HUDEP-2 (cell line): ENCODE measurements around the gene WDR33.

Experiments
- DNase-seq, 76 experiments: peaks; one replicate each; lab custom pipeline; 2025; ENCODE audit not compliant: unreplicated experiment in 76 of 76; lab: John Stamatoyannopoulos, UW

Gene WDR33

DNA sequence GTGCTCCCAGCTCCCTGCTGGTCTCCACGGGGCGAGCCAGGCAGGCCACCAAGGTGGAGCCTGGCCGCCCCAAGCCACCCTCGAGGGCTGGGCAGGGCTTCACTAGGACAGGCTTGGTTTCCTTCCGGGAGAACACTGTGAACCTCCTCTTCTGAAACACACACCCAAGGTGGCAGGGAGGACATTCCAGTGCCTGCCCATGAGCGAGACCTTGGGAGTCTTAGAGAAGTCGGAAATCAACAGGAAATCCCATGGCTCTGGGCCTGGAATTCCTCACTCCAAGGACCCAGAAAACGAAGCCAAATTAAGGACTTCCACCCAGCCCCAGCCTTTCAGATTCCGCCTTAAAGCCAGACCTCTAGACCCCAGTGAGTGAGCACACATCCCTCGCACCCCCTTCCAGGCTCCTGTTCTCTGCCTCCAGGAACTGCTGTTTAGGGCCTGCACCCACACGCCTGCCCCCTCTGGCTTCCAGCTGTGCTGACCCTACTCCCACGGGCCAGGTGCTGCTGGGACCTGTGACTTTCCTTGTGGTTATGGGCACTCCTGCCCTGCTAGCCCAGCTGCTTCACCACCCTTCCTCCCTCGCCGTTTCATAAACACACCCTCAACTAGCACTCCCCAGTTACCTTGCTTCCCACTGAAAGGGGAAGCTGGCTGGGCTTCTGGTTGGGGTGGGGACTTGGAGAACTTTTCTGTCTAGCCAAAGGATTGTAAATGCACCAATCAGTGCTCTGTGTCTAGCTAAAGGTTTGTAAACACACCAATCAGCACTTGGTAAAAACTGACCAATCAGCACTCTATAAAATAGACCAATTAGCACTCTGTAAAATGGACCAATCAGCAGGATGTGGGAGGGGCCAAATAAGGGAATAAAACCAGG lies 151.3 kb downstream of the WDR33 start:
- no peak for DNase-seq

DNA sequence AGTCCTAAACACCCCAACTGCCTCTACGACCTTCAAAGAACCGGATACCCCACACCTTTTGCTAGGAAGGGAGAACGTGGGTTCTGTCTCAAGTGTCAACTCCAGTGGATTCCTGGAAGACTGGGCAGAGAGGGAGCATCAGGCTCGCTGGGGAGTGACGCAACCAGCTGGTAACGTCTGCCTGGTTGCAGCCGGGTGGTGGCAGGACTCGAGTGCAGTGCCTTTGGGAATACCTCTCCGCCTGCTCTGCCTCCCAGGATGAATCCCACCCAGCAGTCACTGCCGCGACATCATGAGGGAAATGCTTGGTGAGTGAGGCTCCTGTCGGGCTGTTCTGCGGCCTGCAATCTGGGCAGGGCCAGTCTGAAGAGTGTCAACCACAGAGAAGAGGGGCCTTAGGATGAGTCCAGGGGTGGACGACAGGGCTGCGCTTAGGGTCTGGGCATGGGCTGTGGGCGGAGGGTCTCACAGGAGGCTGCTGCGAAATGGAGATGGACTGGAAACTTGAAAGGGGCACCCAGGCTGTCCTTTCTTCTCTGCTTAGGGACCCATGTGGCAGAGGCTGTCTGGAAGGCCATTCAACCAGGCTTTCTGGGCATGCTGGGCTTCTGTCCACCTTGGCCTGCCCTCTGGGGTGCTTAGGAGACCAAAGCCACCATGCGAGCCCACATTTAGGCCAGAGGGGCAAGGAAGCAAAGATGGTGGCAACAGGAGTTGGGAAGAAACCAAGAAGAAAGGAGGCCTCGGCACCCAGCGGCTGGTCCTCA lies 152.1 kb downstream of the WDR33 start:
- no peak for DNase-seq

DNA sequence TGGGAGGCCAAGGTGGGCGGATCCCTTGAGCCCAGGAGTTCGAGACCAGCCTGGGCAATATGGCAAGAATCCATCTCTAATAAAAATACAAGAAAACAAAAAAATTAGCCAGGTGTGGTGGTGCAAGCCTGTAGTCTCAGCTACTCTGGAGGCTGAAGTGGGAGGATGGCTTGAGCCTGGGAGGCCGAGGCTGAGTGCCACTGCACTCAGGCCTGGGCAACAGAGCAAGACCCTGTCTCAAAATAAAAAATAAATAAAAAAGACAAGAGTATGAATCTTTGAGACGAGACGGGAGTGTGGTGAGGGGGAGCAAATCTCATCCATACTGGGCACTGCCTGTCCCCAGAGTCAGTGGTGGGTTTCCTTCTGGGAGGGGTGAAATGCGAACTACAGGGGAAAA lies 152.8 kb downstream of the WDR33 start:
- DNase-seq = no peak

DNA sequence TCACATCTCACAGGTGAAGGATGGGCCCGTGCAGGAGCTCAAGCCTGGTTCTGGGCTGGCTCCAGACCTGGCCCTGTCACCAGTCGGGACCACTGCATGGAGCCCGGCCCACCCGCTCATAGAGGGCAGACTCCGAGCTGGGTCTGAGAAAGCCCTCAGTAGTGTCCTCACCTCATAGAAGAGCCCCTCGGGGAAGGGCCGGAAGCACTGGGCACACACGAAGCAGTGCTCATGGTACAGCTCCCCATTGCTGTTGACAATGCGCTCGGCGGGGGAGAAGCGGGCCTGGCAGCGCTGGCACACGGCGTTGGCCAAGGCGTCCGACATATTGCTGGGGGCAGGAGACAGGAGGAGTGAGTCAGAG lies 153.8 kb downstream of the WDR33 start:
- no peak for DNase-seq

DNA sequence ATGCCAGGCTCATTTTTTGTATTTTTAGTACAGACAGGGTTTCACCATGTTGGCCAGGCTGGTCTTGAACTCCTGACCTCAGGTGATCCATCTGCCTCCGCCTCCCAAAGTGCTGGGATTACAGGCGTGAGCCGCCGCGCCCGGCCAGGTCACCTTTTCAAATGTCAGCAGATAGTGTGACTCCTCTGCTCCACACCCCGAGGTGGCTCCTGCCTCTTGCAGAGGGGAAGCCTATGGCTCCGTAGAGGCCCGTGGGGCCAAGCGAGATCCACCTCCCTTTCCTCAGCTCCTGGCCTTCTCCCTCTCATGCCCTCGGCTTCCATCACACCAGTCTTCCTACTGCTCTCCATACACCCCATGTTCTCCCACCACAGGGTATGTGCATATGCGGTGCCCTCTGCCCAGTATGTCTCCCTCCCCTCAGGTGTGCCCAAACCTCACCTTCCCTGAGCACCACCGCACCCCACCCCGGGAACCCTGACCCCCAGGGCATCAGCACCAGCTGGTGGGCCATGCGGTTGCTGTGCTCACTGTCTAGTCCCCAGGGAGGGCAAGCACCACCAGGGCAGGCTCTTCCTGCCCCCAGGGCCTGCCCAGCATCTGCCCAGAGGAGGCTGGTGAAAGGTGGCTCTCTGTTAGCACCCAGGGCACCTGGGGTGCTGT lies 154.3 kb downstream of the WDR33 start:
- no peak for DNase-seq

DNA sequence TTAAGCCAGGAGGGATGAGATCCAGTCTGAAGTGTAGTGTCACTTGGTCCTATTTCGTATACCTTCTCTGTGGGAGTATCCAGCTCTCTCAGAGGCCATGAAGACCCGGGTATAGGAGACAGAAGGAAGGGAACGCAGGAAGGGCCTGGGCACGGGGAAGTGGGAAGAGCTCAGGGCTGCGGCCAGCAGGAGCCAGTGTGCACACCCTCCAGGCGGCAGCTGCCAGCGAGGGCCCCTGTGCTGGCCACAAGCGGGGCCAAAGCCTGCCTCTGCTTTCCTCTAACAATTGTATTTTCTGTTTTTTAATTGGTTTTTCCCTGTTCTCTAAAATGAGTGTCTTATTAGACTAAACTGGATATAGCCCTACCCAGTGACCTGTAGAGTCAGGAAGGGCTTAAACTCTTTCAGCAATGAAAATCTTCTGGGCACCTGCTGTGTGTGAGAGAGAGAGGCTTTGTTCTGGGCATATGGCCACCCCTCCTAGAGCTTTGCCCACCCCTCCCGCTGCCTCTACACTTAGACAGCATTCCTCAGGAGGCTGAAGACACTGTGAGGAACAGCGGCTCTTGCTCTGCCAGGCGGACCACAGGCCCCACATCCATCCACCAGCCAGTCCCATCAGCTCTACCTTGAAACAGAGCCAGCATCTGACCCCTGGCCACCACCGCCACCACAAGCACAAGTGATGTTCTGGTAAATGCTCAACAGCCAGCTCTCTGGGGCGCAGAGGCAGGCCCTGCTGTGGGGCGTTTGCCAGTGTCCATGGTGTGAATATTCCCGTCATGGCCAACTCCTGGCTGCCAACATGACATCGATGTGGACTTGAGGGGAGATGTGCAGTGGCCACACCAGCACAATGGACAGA lies 155.5 kb downstream of the WDR33 start:
- DNase-seq = no peak

DNA sequence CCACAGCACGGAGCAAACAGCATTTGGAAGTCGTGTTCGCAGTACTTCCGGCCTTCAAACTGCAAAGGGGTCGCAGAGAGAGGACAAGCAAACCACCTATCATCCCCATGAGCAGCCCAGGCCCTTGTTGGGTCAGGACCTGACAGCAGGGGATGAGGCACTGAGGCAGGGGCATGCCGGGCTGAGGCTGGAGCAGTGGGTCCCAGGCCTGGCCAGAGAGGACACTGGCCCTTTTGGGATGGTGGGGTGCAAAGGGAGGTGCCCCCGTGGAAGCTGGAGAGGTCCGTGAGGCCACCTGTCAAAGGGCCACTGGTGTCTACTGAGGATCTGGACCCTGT lies 156.2 kb downstream of the WDR33 start:
- no peak for DNase-seq

DNA sequence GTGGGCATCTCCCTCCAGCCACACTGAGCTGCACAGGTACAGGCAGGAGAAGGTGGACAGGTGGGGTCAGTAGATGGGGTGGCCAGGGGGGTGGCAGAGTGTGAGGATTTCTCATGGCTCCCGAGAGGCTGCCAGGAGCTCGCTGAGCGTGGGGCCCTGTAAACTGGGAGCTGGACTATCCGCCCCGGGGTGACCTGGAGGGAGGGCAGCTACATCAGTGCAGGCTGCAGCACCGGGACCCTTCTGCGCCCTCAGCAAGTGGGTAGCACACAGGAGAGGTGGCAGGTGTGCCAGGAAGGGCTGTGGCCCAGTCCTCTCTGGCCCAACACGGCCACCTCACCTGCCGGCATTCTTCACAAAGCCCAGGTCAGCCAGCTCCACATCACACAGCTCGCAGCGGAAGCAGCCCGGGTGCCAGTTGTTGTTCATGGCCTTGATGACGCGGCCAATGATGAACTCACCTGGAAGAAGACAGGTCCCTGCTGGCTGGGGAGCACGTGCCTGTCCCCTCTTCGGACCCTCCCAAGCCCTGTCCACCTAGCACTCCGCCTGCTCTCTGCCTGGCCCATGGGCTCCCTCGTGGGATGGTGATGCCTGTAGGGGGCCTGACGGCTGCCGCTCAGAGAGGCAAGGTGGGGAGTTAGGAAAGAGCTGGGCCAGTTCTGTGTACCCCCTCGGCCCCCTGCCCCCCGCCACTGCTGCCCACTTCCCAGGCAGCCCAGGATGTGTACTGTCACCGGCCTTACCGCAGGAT lies 156.7 kb downstream of the WDR33 start:
- DNase-seq = no peak

DNA sequence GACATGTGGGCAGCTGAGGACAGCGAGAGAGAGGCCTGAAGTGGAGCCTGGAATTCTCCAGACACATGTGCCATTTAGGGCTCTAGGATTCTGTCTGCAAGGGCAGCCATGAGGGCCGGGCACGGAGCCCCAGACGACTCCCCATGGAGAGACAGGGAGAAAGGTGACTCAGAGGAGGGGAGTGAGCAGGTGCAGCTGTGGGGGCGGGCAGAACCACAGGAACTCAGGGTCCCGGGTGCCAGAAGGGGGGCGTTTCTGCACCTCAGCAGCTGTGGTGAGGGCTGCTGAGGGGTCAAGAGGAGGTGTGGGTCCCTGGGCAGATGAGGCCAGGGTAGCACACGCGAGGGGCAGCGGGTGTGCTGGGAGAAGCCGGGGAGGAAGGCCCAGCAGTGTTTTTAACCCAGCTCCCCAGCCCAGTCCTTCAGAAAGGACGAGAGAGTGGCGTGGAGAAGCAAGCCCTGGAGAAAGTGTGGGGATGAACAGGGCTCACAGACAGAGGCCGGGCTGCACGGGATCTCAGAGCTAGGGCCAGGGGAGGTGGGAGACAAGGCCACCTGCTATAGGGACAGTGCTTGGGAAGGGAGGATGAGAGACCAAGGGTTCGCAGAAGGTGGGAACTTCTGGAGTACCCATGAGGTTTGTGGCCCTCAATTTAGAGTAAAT lies 157.4 kb downstream of the WDR33 start:
- DNase-seq = no peak

DNA sequence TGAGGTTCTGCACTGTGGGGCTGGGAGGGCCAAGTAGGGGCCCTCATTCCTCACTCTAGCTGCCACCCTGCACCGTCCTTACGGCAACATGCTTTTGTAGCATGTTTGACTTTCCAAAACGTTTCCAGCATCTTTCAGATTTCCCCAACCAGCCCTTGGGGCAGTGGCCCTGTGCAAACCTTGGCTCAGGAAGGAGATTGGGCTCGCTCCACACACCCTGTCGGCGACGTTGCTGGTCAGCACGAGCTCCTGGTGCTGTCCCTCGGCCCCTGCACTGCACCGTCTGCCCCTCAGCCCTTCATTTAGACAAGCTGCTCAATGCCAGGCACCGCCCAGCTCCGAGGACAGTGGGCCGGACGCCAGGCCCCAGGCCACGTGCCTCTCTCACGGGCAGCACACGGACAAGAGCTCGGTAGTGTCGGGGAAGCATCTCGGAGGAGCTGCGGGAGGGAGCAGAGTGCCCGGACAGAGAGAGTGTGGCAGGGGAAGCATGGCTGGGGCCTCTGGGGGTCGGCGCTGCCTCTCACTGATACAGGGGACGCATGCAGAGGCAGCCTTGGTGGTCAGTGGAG lies 158.1 kb downstream of the WDR33 start:
- DNase-seq = no peak

DNA sequence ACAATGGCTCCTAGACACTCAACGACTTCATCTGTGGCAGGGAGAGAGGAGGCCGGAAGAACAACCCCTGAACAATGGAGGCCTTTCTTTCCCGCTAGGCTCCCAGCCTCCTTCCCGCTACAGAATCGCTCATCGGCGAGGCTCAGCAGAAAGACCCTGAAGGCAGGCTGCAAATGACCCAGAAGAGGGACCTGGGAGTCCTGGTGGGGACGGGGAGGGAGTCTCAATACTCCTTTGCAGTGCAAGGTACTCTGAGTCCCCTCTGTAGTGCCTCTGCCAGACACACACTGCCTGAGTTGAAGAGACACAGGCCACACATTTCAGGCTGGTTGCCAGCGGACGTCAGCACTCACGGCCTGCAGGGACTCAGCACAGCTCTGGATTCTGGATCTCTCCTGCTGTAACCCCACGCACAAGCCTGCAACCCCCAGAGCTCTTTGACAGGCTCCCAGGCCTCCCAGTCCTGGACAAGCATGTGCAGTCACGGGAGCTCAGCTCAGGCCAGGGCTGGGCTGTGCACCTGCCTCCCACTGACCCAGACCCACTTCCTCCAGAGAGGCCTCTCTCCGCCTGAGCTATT lies 158.9 kb downstream of the WDR33 start:
- no peak for DNase-seq

DNA sequence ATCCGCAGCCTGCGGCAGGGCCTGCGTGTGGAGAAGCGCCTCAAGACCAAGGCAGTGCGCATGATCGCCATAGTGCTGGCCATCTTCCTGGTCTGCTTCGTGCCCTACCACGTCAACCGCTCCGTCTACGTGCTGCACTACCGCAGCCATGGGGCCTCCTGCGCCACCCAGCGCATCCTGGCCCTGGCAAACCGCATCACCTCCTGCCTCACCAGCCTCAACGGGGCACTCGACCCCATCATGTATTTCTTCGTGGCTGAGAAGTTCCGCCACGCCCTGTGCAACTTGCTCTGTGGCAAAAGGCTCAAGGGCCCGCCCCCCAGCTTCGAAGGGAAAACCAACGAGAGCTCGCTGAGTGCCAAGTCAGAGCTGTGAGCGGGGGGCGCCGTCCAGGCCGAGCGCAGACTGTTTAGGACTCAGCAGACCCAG lies 159.6 kb downstream of the WDR33 start:
- no peak for DNase-seq
